VCaP (cell line): ENCODE results near the gene LRRC3C.
A peak's percentile ranks its signal among the peaks of the same experiment; 100 is the strongest.

ENCODE experiments used
- H3K27ac ChIP-seq: fragments of 450-650 bp; 2 replicates; pipeline ENCODE4 v1.5.1; 2017
- CTCF ChIP-seq: fragments of 450-650 bp; conservative IDR thresholded peaks from 2 replicates; pipeline ENCODE4 v1.5.1; 2017; ENCODE audit warnings: mild to moderate bottlenecking, moderate library complexity

LRRC3C gene

GRCh38 chr17:39920218-39921210 lies 7.0 kb upstream of the LRRC3C start:
- TF ChIP-seq CTCF = no peak
- no peak overlapping the region for H3K27ac ChIP-seq

- no peak for TF ChIP-seq CTCF
- no peak overlapping the region for H3K27ac ChIP-seq
Observed at GRCh38 chr17:39921323-39921722, 6.2 kb upstream of the LRRC3C start.

GRCh38 chr17:39922006-39922405 lies 5.5 kb upstream of the LRRC3C start:
- TF ChIP-seq CTCF = no peak
- no peak overlapping the region for H3K27ac ChIP-seq

GRCh38 chr17:39923230-39923629 lies 4.3 kb upstream of the LRRC3C start:
- TF ChIP-seq CTCF = no peak
- no peak overlapping the region for H3K27ac ChIP-seq

GRCh38 chr17:39923836-39924690 lies 3.5 kb upstream of the LRRC3C start:
- TF ChIP-seq CTCF = no peak
- peak overlapping the region; percentile 11; the same call in 1 of the 2 replicates for H3K27ac ChIP-seq

- TF ChIP-seq CTCF = no peak
- peak overlapping the region; percentile 11; the same call in 1 of the 2 replicates for H3K27ac ChIP-seq
Observed at GRCh38 chr17:39924691-39925055, 2.9 kb upstream of the LRRC3C start.
